Mesendoderm (in vitro differentiated cells): ENCODE results near the gene GPRIN1.

Experiments
- DNase-seq: peaks from one replicate; pipeline ENCODE4 v3.0.0; 2013
- H2AK5ac ChIP-seq: 2 replicates; pipeline ENCODE4 v1.6.1; 2013; ENCODE audit warnings: low read length, inconsistent platforms
- H2BK120ac ChIP-seq: 2 replicates; pipeline ENCODE4 v1.6.1; 2013; ENCODE audit warnings: low read depth, mild to moderate bottlenecking, low read length, moderate library complexity, mixed read lengths
- H2BK15ac ChIP-seq: replicated peaks from 2 replicates; pipeline ENCODE4 v1.6.1; 2013; ENCODE audit warnings: low read depth, mild to moderate bottlenecking, moderate library complexity
- H2BK5ac ChIP-seq: 2 replicates; pipeline ENCODE4 v1.6.1; 2013; ENCODE audit warnings: low read length, inconsistent platforms
- H3K18ac ChIP-seq: 2 replicates; pipeline ENCODE4 v1.6.1; 2013; ENCODE audit warnings: mild to moderate bottlenecking, low read length, mixed read lengths
- H3K23ac ChIP-seq: one replicate; pipeline ENCODE4 v1.6.1; 2013; ENCODE audit warnings: low read length
- H3K27ac ChIP-seq: 2 replicates; pipeline ENCODE4 v1.5.1; 2013; ENCODE audit warnings: low read depth, mild to moderate bottlenecking, inconsistent platforms, low read length, moderate library complexity
- H3K27me3 ChIP-seq: 2 replicates; pipeline ENCODE4 v1.6.1; 2013; ENCODE audit warnings: low read length, control low read depth, mild to moderate bottlenecking, inconsistent platforms; ENCODE audit not compliant: insufficient read depth, poor library complexity
- H3K36me3 ChIP-seq: 2 replicates; pipeline ENCODE4 v1.6.1; 2013; ENCODE audit warnings: low read length, inconsistent platforms; ENCODE audit not compliant: control insufficient read depth, insufficient read depth
- H3K4ac ChIP-seq: one replicate; pipeline ENCODE4 v1.6.1; 2013; ENCODE audit warnings: low read depth, mild to moderate bottlenecking, low read length, moderate library complexity
- H3K4me1 ChIP-seq: 2 replicates; pipeline ENCODE4 v1.6.1; 2013; ENCODE audit warnings: low read depth, low read length, inconsistent platforms; ENCODE audit not compliant: control insufficient read depth
- H3K4me2 ChIP-seq: 2 replicates; pipeline ENCODE4 v1.6.1; 2013; ENCODE audit warnings: low read length
- H3K4me3 ChIP-seq: 2 replicates; pipeline ENCODE4 v1.5.1; 2013; ENCODE audit warnings: mild to moderate bottlenecking, low read length
- H3K56ac ChIP-seq: one replicate; pipeline ENCODE4 v1.6.1; 2013; ENCODE audit warnings: low read length
- H3K79me1 ChIP-seq: 2 replicates; pipeline ENCODE4 v1.6.1; 2013; ENCODE audit warnings: low read length, inconsistent platforms
- H3K79me2 ChIP-seq: 2 replicates; pipeline ENCODE4 v1.6.1; 2013; ENCODE audit warnings: mild to moderate bottlenecking, low read length; ENCODE audit not compliant: control insufficient read depth, insufficient read depth
- H3K9ac ChIP-seq: 2 replicates; pipeline ENCODE4 v1.6.1; 2013; ENCODE audit warnings: low read length, inconsistent platforms
- H4K5ac ChIP-seq: one replicate; pipeline ENCODE4 v1.6.1; 2013; ENCODE audit warnings: low read length
- H4K8ac ChIP-seq: one replicate; pipeline ENCODE4 v1.6.1; 2013; ENCODE audit warnings: low read depth, mild to moderate bottlenecking, control low read depth, low read length, moderate library complexity
- WGBS: extraction: QIAGEN DNeasy Blood & Tissue Kit; methylation state at CpG from one replicate; pipeline ENCODE4 v1.1.7; 2013; ENCODE audit warnings: low lambda C conversion rate, missing lambda C conversion rate; ENCODE audit not compliant: insufficient coverage; ENCODE audit errors: extremely low coverage; 5-methylcytosine and 5-hydroxymethylcytosine counted together

Gene GPRIN1

GRCh38 chr5:176564002-176564401 is 46.0 kb downstream of the GPRIN1 start:
- no peak for DNase-seq
- Histone ChIP-seq H3K56ac (no peak overlapping the region), H2BK120ac (no peak overlapping the region), H3K4ac (no peak overlapping the region), H3K27me3 (no peaks in the 10 kb centered on the region), H3K4me3 (no peak overlapping the region), H3K18ac (no peak overlapping the region), H4K8ac (no peak overlapping the region), H3K27ac (no peak overlapping the region), H3K4me1 (no peaks in the 10 kb centered on the region), H2BK5ac (no peak overlapping the region), H3K9ac (no peak overlapping the region), H3K36me3 (no peaks in the 10 kb centered on the region), H3K79me1 (no peaks in the 10 kb centered on the region), H3K23ac (no peak overlapping the region), H2AK5ac (no peak overlapping the region), H2BK15ac (no peak overlapping the region), H4K5ac (no peak overlapping the region), H3K79me2 (no peaks in the 10 kb centered on the region), H3K4me2 (no peak overlapping the region)
- no CpG with 5 or more reads among the region's 10 CpGs for WGBS

- WGBS, result no CpG with 5 or more reads among the region's 10 CpGs
- Histone ChIP-seq H3K27ac (no peak overlapping the region), H3K9ac (no peak overlapping the region), H4K8ac (no peak overlapping the region), H3K4me3 (no peak overlapping the region), H3K79me2 (no peaks in the 10 kb centered on the region), H3K36me3 (no peaks in the 10 kb centered on the region), H2BK120ac (no peak overlapping the region), H3K4me2 (no peak overlapping the region), H3K27me3 (no peaks in the 10 kb centered on the region), H2AK5ac (no peak overlapping the region), H2BK5ac (no peak overlapping the region), H3K56ac (no peak overlapping the region), H3K18ac (no peak overlapping the region), H3K4me1 (no peaks in the 10 kb centered on the region), H3K23ac (no peak overlapping the region), H3K79me1 (no peaks in the 10 kb centered on the region), H4K5ac (no peak overlapping the region), H3K4ac (no peak overlapping the region), H2BK15ac (no peak overlapping the region)
- DNase-seq, result no peak
These were observed 47.8 kb downstream of the GPRIN1 start for GRCh38 chr5:176562189-176562588.

- Histone ChIP-seq H3K79me2 (no peaks in the 10 kb centered on the region), H3K9ac (no peak overlapping the region), H3K4me1 (no peaks in the 10 kb centered on the region), H3K79me1 (no peaks in the 10 kb centered on the region), H3K56ac (no peak overlapping the region), H3K4me2 (no peak overlapping the region), H3K36me3 (no peaks in the 10 kb centered on the region), H2BK15ac (no peak overlapping the region), H2BK120ac (no peak overlapping the region), H4K8ac (no peak overlapping the region), H2AK5ac (no peak overlapping the region), H3K23ac (no peak overlapping the region), H3K27me3 (no peaks in the 10 kb centered on the region), H3K4ac (no peak overlapping the region), H3K4me3 (no peak overlapping the region), H3K18ac (no peak overlapping the region), H2BK5ac (no peak overlapping the region), H3K27ac (no peak overlapping the region), H4K5ac (no peak overlapping the region)
- WGBS, result no CpG with 5 or more reads among the region's 3 CpGs
- no peak for DNase-seq
These were observed 48.7 kb downstream of the GPRIN1 start for GRCh38 chr5:176561259-176561658.

- Histone ChIP-seq H3K27ac (no peak overlapping the region), H3K23ac (no peak overlapping the region)
These were observed 49.6 kb downstream of the GPRIN1 start for GRCh38 chr5:176560364-176560763.

GRCh38 chr5:176559683-176560082 is 50.3 kb downstream of the GPRIN1 start:
- no peak overlapping the region for H3K4me3 ChIP-seq
- H3K4ac ChIP-seq, result no peak overlapping the region

More at GRCh38 chr5:176560364-176560763, 49.6 kb downstream of the GPRIN1 start:
- Histone ChIP-seq H3K27me3 (no peaks in the 10 kb centered on the region), H3K9ac (no peak overlapping the region), H3K56ac (no peak overlapping the region), H3K4ac (no peak overlapping the region), H3K79me2 (no peaks in the 10 kb centered on the region), H3K36me3 (no peaks in the 10 kb centered on the region), H3K4me2 (no peak overlapping the region), H2BK15ac (no peak overlapping the region), H4K5ac (no peak overlapping the region), H3K4me3 (no peak overlapping the region), H2BK120ac (no peak overlapping the region), H3K18ac (no peak overlapping the region), H3K79me1 (no peaks in the 10 kb centered on the region), H4K8ac (no peak overlapping the region), H2AK5ac (no peak overlapping the region), H3K4me1 (no peaks in the 10 kb centered on the region), H2BK5ac (no peak overlapping the region)
- no peak for DNase-seq
- no CpG with 5 or more reads among the region's 8 CpGs for WGBS

GRCh38 chr5:176557846-176558245 is 52.1 kb downstream of the GPRIN1 start:
- Histone ChIP-seq H4K8ac (no peak overlapping the region), H2AK5ac (no peak overlapping the region), H3K4ac (no peak overlapping the region), H3K23ac (no peak overlapping the region), H2BK5ac (no peak overlapping the region), H3K36me3 (no peaks in the 10 kb centered on the region), H3K79me2 (no peaks in the 10 kb centered on the region), H3K18ac (no peak overlapping the region), H2BK120ac (no peak overlapping the region), H3K9ac (no peak overlapping the region), H4K5ac (no peak overlapping the region), H3K4me1 (no peaks in the 10 kb centered on the region), H3K4me3 (no peak overlapping the region), H3K4me2 (no peak overlapping the region), H3K79me1 (no peaks in the 10 kb centered on the region), H3K27me3 (no peaks in the 10 kb centered on the region), H3K56ac (no peak overlapping the region), H2BK15ac (no peak overlapping the region), H3K27ac (no peak overlapping the region)
- DNase-seq, result no peak
- WGBS, result no CpG with 5 or more reads among the region's 13 CpGs

More at GRCh38 chr5:176559683-176560082, 50.3 kb downstream of the GPRIN1 start:
- H3K9ac ChIP-seq, result no peak overlapping the region
- H3K27ac ChIP-seq, result no peak overlapping the region
- H4K8ac ChIP-seq, result no peak overlapping the region
- no peaks in the 10 kb centered on the region for H3K79me1 ChIP-seq
- DNase-seq, result peak; percentile 72
- no peak overlapping the region for H2BK5ac ChIP-seq
- H2BK15ac ChIP-seq, result no peak overlapping the region
- no peak overlapping the region for H4K5ac ChIP-seq
- H3K36me3 ChIP-seq, result no peaks in the 10 kb centered on the region
- H3K27me3 ChIP-seq, result no peaks in the 10 kb centered on the region
- no peaks in the 10 kb centered on the region for H3K4me1 ChIP-seq
- H3K18ac ChIP-seq, result no peak overlapping the region
- no peak overlapping the region for H3K23ac ChIP-seq
- WGBS, result no CpG with 5 or more reads among the region's 5 CpGs
- H2AK5ac ChIP-seq, result no peak overlapping the region
- no peak overlapping the region for H2BK120ac ChIP-seq
- no peak overlapping the region for H3K56ac ChIP-seq
- H3K4me2 ChIP-seq, result no peak overlapping the region
- H3K79me2 ChIP-seq, result no peaks in the 10 kb centered on the region
